B cell (primary cell): ENCODE measurements around the gene HNRNPAB. TPM values are rescaled to one million over a fixed set of nuclear protein-coding genes. Genes with fewer than 3 reads are reported as not detected.
A peak's percentile ranks its signal among the peaks of the same experiment; 100 is the strongest.

Source experiments
- ATAC-seq: fragments of 200-7000 bp; cut with Tn5 transposase; one replicate; pipeline ENCODE4 v1.10.0; 2021; ENCODE audit warnings: low read depth, mild to moderate bottlenecking, moderate number of reproducible peaks, moderate library complexity
- CTCF ChIA-PET: fragments of 350-600 bp; sonication (Branson Sonifier 250); formaldehyde crosslinking; loops from one replicate; lab custom pipeline; 2021; ENCODE audit warnings: antibody characterized with exemption, inconsistent platforms; lab: Charles Lee
- POLR2A ChIA-PET: fragments of 350-600 bp; sonication (Branson Sonifier 250); formaldehyde crosslinking; loops from one replicate; lab custom pipeline; 2021; ENCODE audit warnings: antibody characterized with exemption; lab: Charles Lee
- DNase-seq: peaks from one replicate; pipeline ENCODE4 v3.0.0; 2013
- H2AFZ ChIP-seq: 2 replicates; pipeline ENCODE4 v1.6.1; 2012; ENCODE audit warnings: mild to moderate bottlenecking, low read depth, low read length; ENCODE audit not compliant: insufficient read depth, poor library complexity, severe bottlenecking
- H3K27ac ChIP-seq, 2 donors: 1 replicate in 1 of 2; 2 replicates in 1 of 2; pipeline ENCODE4 v1.5.1; 2012 to 2013; ENCODE audit warnings: low read length in 2 of 2, mild to moderate bottlenecking in 2 of 2, moderate library complexity in 1 of 2
- H3K27me3 ChIP-seq, 4 experiments: fragments of 200-600 bp in 1 of 4; sonication (generic) in 1 of 4; replicated peaks in 1 of 4; 1 replicate in 2 of 4; 2 replicates in 2 of 4; pipeline versions ENCODE4 v1.6.1 to v1.7.0; 2013 to 2016; ENCODE audit warnings: low read length in 3 of 4, mild to moderate bottlenecking in 2 of 4, mixed read lengths in 1 of 4, moderate library complexity in 1 of 4; ENCODE audit not compliant: insufficient read depth in 4 of 4, control insufficient read depth in 3 of 4; ENCODE audit errors: control extremely low read depth in 1 of 4
- H3K36me3 ChIP-seq, 2 experiments: replicated peaks in 1 of 2; 1 replicate in 1 of 2; 2 replicates in 1 of 2; pipeline versions ENCODE4 v1.6.1 to v1.7.1; 2013; ENCODE audit warnings: low read length in 1 of 2; ENCODE audit not compliant: insufficient read depth in 2 of 2, control insufficient read depth in 1 of 2; ENCODE audit errors: control extremely low read depth in 1 of 2, extremely low read depth in 1 of 2
- H3K4me1 ChIP-seq, 2 donors: fragments of 200-600 bp in 1 of 2; sonication (generic) in 1 of 2; 1 replicate in 1 of 2; 2 replicates in 1 of 2; pipeline versions ENCODE4 v1.5.1 to v1.6.1; 2013 to 2017; ENCODE audit warnings: low read length in 2 of 2; ENCODE audit not compliant: control insufficient read depth in 2 of 2, insufficient read depth in 2 of 2
- H3K4me2 ChIP-seq: replicated peaks from 2 replicates; pipeline ENCODE3; 2012; ENCODE audit warnings: mild to moderate bottlenecking, low read depth, low read length; ENCODE audit not compliant: poor library complexity, severe bottlenecking
- H3K4me3 ChIP-seq, 5 experiments: fragments of 200-600 bp in 1 of 5; sonication (generic) in 1 of 5; 1 replicate in 3 of 5; 2 replicates in 2 of 5; pipeline versions ENCODE4 v1.5.1 to v1.7.0; 2011 to 2016; ENCODE audit warnings: low read length in 4 of 5, mild to moderate bottlenecking in 4 of 5, low read depth in 2 of 5, control low read depth in 1 of 5, moderate library complexity in 1 of 5; ENCODE audit not compliant: insufficient read depth in 1 of 5; ENCODE audit errors: control extremely low read depth in 1 of 5, extremely low read depth in 1 of 5
- H3K79me2 ChIP-seq: fragments of 200-600 bp; sonication (generic); one replicate; pipeline ENCODE4 v1.6.0; 2016; ENCODE audit warnings: low read length; ENCODE audit not compliant: control insufficient read depth, insufficient read depth
- H3K9ac ChIP-seq: fragments of 200-600 bp; sonication (generic); 2 replicates; pipeline ENCODE4 v1.6.1; 2017; ENCODE audit warnings: mild to moderate bottlenecking, low read length, moderate library complexity
- H3K9me3 ChIP-seq, 3 donors: one replicate each; pipeline versions ENCODE4 v1.6.1 to v1.7.1; 2013; ENCODE audit warnings: low read length in 2 of 3; ENCODE audit not compliant: control insufficient read depth in 2 of 3, insufficient read depth in 1 of 3; ENCODE audit errors: control extremely low read depth in 1 of 3
- H4K20me1 ChIP-seq: 2 replicates; pipeline ENCODE4 v1.6.0; 2012; ENCODE audit warnings: mild to moderate bottlenecking, low read length; ENCODE audit not compliant: insufficient read depth, control insufficient read depth, poor library complexity, severe bottlenecking
- H3K27ac Mint-ChIP-seq: one replicate; pipeline ENCODE4 v1.8.0; 2021; ENCODE audit warnings: mixed read lengths
- H3K27me3 Mint-ChIP-seq: one replicate; pipeline ENCODE4 v1.8.0; 2021; ENCODE audit warnings: mixed read lengths
- H3K4me1 Mint-ChIP-seq: one replicate; pipeline ENCODE4 v1.8.0; 2021; ENCODE audit warnings: mixed read lengths
- H3K4me3 Mint-ChIP-seq: one replicate; pipeline ENCODE4 v1.8.0; 2021; ENCODE audit warnings: mixed read lengths
- H3K9me3 Mint-ChIP-seq: one replicate; pipeline ENCODE4 v1.8.0; 2022; ENCODE audit warnings: mixed read lengths; ENCODE audit not compliant: insufficient read depth
- EZH2 ChIP-seq: IDR thresholded peaks from 2 replicates; pipeline ENCODE4 v1.6.1; 2012; ENCODE audit warnings: borderline replicate concordance, low read depth, mild to moderate bottlenecking, moderate library complexity, low read length; ENCODE audit not compliant: insufficient read depth, poor library complexity, severe bottlenecking
- WGBS: methylation state at CpG from one replicate; pipeline ENCODE4 v1.1.5; 2013; ENCODE audit warnings: missing lambda C conversion rate; ENCODE audit not compliant: insufficient coverage; 5-methylcytosine and 5-hydroxymethylcytosine counted together
- intact Hi-C: fragments of 100-400 bp; cut with micrococcal nuclease; formaldehyde crosslinking; loops from one replicate; pipeline ENCODE4 v1.10.0; 2022
- polyA plus RNA-seq: library from polyadenylated mRNA; depleted of rRNA; stranded (reverse); fragments of >200 nt; gene quantifications from 2 replicates; pipeline ENCODE4 v1.2.3, GENCODE V29; 2012
- total RNA-seq, 2 donors: library from RNA; stranded (reverse); fragments of 120-200 nt in 1 of 2; gene quantifications; 1 replicate in 1 of 2; 2 replicates in 1 of 2; pipeline versions ENCODE4 v1.2.3 to v1.2.4, GENCODE V29; 2013 to 2022
- TF ChIP-seq, protein P1 (sequence below): fragments of 200-600 bp; IDR thresholded peaks from one replicate; pipeline ENCODE4 v1.8.0; 2022; ENCODE audit warnings: antibody characterized with exemption, mild to moderate bottlenecking

The HNRNPAB gene
- total and polyA plus RNA-seq, 2 donors (not counting 1 experiment from before 2014, with no cell fraction given), result 25.1 to 75.1 TPM

- Histone ChIP-seq H2AFZ (peak overlapping the region; percentile 97), H3K4me3 (peak overlapping the region; percentile 54 to 94 (median 80)), H3K4me1 (peaks cover 12 to 18% of the 10 kb centered on the region in 2 donors), H3K27me3 (no peaks in the 10 kb centered on the region), H3K4me2 (peak overlapping the region; percentile 97), H3K9me3 (no peaks in the 10 kb centered on the region), H3K27ac (peak overlapping the region; percentile 44 to 79), H3K36me3 (peaks cover 0 to 41% of the 10 kb centered on the region in 2 experiments), H3K79me2 (peaks cover 28% of the 10 kb centered on the region), H3K9ac (peak overlapping the region; percentile 91), H4K20me1 (peaks cover 50% of the 10 kb centered on the region)
- ChIA-PET POLR2A (interaction anchor here (1.1 to 2.1 kb wide), 5 partner anchors 9 to 1418 kb away, joined by 4 to 12 read pairs (median 4); partner anchors contain the start of genes HNRNPH1, NHP2 and PHYKPL), CTCF (interaction anchor here (1.0 to 1.4 kb wide), 4 partner anchors 10 to 30 kb away, joined by 3 to 7 read pairs (median 4); no protein-coding TSS in a partner anchor)
- peak overlapping the region; percentile 100 for H3K27ac Mint-ChIP-seq
- under 1% methylated on average over 89 of the region's 90 CpGs for WGBS
- no peaks in the 10 kb centered on the region for H3K27me3 Mint-ChIP-seq
- H3K9me3 Mint-ChIP-seq, result no peaks in the 10 kb centered on the region
- peak overlapping the region; percentile 99 for H3K4me3 Mint-ChIP-seq
- no peak for TF ChIP-seq EZH2
- TF ChIP-seq, protein P1, sequence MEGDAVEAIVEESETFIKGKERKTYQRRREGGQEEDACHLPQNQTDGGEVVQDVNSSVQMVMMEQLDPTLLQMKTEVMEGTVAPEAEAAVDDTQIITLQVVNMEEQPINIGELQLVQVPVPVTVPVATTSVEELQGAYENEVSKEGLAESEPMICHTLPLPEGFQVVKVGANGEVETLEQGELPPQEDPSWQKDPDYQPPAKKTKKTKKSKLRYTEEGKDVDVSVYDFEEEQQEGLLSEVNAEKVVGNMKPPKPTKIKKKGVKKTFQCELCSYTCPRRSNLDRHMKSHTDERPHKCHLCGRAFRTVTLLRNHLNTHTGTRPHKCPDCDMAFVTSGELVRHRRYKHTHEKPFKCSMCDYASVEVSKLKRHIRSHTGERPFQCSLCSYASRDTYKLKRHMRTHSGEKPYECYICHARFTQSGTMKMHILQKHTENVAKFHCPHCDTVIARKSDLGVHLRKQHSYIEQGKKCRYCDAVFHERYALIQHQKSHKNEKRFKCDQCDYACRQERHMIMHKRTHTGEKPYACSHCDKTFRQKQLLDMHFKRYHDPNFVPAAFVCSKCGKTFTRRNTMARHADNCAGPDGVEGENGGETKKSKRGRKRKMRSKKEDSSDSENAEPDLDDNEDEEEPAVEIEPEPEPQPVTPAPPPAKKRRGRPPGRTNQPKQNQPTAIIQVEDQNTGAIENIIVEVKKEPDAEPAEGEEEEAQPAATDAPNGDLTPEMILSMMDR, result no peak
- H3K4me1 Mint-ChIP-seq, result peaks cover 30% of the 10 kb centered on the region
- intact Hi-C loops, result loop anchor here (1.0 to 5.0 kb wide), 3 partner anchors 27 to 1867 kb away; partner anchors contain the start of genes PHYKPL and RNF130
- ATAC-seq (peak; percentile 58), DNase-seq (peak; percentile 79)
Measured at GRCh38 chr5:178204935-178205748, 809 bp downstream of the HNRNPAB start.

DNA sequence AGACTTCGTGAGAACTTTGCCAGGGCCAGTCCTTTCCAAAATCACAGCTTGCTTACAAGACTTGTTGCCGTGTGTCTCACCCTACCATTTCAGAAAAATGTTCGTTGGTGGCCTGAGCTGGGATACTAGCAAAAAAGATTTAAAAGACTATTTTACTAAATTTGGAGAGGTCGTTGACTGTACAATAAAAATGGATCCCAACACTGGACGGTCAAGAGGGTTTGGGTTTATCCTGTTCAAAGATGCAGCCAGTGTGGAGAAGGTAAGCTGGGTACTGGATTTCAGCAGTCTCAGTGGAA, 1.4 kb downstream of the HNRNPAB start:
- no peak overlapping the region for H2AFZ ChIP-seq
- peaks cover 0 to 46% of the 10 kb centered on the region in 2 experiments for H3K36me3 ChIP-seq
- peaks cover 30% of the 10 kb centered on the region for H3K4me1 Mint-ChIP-seq
- H3K27ac Mint-ChIP-seq, result peak overlapping the region; percentile 86
- H3K4me2 ChIP-seq, result peak overlapping the region; percentile 97
- TF ChIP-seq, protein P1, result no peak
- TF ChIP-seq EZH2, result no peak
- peaks cover 55% of the 10 kb centered on the region for H4K20me1 ChIP-seq
- H3K9me3 ChIP-seq, result no peaks in the 10 kb centered on the region
- H3K27me3 ChIP-seq, result no peaks in the 10 kb centered on the region
- 11% methylated on average over 2 of the region's 5 CpGs for WGBS
- peak overlapping the region; percentile 54 to 94 (median 80) for H3K4me3 ChIP-seq
- no peak for ATAC-seq
- peaks cover 12 to 18% of the 10 kb centered on the region in 2 donors for H3K4me1 ChIP-seq
- POLR2A ChIA-PET, result interaction anchor here (2.1 kb wide), 1 partner anchor 26 kb away, joined by 12 read pairs; the partner anchor contains the start of gene PHYKPL
- no peaks in the 10 kb centered on the region for H3K27me3 Mint-ChIP-seq
- H3K4me3 Mint-ChIP-seq, result peak overlapping the region; percentile 81
- intact Hi-C loops, result no loop called here
- no peak for DNase-seq
- H3K9me3 Mint-ChIP-seq, result no peaks in the 10 kb centered on the region
- H3K9ac ChIP-seq, result peak overlapping the region; percentile 91
- CTCF ChIA-PET, result interaction anchor here (1.3 to 1.4 kb wide), 2 partner anchors 11 to 18 kb away, joined by 3 read pairs; no protein-coding TSS in a partner anchor
- peak overlapping the region; percentile 44 to 79 for H3K27ac ChIP-seq
- peaks cover 28% of the 10 kb centered on the region for H3K79me2 ChIP-seq
